HUDEP-2 (cell line): Measurements from ENCODE around the gene TLE5.

Experiments
- DNase-seq, 76 experiments: peaks; one replicate each; lab custom pipeline; 2025; ENCODE audit not compliant: unreplicated experiment in 76 of 76; lab: John Stamatoyannopoulos, UW

Gene TLE5

GRCh38 chr19:3096902-3097326, 34.6 kb upstream of the TLE5 start:
- no peak for DNase-seq

- DNase-seq: no peak
These were observed 34.1 kb upstream of the TLE5 start for GRCh38 chr19:3096267-3096901.

- DNase-seq: peak in 1 of 76 experiments; percentile 22
These were observed 33.3 kb upstream of the TLE5 start for GRCh38 chr19:3095441-3096191.

DNA sequence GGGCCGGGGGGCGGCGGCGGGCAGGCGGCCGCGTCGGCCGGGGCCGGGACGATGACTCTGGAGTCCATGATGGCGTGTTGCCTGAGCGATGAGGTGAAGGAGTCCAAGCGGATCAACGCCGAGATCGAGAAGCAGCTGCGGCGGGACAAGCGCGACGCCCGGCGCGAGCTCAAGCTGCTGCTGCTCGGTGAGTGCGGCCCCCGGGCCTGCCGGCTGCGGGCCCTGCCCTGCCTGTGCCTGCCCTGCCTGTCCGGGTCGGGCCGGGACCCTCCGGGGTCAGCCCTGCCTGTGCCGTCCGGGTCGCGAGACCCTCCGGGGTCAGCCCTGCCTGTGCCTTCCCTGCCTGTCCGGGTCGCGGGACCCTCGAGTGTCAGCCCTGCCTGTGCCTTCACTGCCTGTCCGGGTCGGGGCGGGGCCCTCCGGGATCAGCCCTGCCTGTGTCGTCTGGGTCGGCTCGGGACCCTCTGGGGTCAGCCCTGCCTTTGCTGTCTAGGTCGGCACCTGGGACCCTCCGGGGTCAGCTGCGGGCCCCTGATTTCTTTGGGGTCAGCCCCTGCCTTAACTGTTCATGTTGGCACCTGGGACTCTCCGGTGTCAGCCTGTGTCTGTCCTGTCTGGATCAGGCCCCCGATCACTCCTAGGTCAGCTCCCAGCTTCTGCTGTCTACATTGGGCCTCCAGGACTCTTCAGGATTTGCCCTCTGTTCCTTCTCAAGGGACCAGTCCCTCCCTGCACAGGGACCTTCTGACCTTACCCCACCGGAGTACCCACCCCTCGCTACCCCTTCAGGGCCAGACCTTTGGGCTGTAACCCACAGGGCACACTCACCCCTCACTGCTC, 32.5 kb upstream of the TLE5 start:
- peak in 30 of 76 experiments; percentile 8 to 75 (median 32) for DNase-seq

GRCh38 chr19:3089299-3089855, 27.1 kb upstream of the TLE5 start:
- peak in 32 of 76 experiments; percentile 6 to 69 (median 33) for DNase-seq

GRCh38 chr19:3087769-3088168, 25.5 kb upstream of the TLE5 start:
- no peak for DNase-seq

GRCh38 chr19:3084943-3085342, 22.6 kb upstream of the TLE5 start:
- DNase-seq: no peak

- no peak for DNase-seq
These were observed 21.7 kb upstream of the TLE5 start for GRCh38 chr19:3083964-3084363.

DNA sequence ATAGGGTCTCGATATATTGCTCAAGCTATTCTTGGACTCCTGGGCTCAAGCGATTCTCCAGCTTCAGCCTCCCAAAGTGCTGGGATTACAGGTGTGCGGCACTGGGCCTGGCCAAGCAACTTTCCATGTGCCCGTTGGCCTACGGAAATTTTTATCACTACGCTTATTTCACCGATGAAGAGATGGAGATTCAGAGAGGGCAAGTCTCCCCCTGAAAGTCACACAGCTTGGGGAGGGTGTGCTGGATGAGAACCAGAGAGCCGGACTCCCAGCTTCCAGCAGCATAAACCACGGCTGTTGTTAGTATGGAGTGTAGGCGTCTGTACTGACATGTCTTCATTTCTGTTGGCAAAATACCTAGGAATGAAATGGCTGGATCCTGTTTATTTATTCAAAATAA, 20.0 kb upstream of the TLE5 start:
- DNase-seq: no peak

GRCh38 chr19:3080286-3080685, 18.0 kb upstream of the TLE5 start:
- DNase-seq: no peak

DNA sequence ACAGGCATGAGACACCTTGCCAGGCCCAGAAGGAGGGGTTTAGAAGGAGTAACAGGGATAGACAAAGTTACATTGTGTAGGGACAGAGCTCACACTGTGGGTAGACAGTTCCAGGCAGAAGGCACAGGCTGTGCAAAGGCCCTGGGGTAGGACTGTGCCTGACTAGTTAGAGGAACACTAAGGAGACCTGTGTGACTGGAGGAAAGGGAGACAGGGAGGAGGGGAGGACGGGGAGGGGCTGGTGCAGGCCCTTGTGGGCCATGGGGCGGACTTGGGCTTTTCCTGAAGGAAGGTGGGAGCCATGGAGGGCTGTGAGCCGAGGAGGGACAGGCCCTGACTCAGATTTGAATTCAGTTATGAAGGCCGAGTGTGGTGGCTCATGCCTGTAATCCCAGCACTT, 17.3 kb upstream of the TLE5 start:
- no peak for DNase-seq

DNA sequence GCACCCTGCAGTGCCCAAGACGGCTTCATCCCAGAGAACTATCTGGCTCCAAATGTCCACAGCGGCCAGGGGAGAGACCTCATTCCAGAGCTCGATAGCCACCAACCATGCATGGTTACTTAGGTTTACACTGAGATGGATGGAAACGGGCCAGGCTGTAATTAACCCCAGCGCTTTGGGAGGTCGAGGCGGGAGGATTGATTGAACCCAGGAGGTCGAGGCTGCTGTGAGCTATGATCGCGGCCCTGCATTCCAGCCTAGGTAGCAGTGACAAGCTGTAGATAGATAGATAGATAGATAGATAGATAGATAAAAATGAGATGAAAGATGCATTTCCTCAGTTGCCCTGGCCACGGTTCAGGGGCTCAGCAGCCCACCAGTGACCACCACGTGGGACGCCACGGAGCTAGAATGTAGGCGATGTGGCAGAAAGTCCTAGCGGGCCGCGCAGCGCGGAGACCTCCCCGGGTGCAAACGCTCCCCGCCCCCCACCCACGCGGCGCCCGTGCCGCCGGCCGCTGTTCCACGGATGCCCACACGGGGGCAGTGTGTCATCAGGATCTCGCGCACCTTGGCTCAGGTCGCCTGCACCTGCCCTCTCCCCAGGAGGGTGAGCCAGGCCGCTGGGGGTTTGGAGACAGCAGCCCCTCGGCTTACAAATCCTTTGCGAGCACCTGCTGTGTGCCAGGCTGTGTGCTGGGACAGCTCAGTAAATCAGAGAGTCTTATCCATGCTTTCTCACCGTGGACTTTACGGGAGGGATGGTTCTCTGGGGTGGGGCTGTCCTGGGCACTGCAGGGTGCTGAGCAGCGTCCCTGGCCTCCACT, 13.5 kb upstream of the TLE5 start:
- DNase-seq: peak in 40 of 76 experiments; percentile 16 to 74 (median 40)

DNA sequence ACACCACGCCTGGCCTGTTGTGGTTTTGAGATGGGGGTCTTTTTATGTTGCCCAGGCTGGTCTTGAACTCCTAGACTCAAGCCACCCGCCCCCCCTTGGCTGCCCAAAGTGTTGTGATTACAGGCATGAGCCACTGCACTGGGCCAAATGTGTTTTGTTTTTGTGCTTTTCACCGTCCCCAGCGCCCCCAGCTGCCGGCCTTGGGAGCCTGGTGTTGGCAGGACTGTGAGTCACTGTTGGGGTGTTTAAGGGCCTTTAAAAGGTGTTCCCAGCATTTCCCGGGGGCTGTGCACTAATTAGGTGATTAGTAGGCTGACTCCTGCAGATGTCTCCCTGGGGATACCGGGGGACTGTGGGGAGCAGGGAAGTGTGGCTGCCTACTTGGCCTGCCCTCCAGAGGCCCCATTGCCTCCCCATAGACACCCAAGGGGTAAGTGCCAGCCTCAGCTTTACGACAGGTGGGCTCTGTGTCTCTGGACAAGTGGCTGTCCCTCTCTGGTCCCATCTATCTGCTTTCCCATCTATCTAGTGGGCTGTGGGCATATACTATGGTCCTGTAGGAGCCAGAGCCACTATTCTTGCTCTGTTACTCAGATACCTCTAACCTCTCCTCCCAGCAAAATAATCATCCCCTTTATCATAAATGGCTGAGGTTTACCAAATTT, 11.8 kb upstream of the TLE5 start:
- peak in 7 of 76 experiments; percentile 10 to 53 (median 15) for DNase-seq

DNA sequence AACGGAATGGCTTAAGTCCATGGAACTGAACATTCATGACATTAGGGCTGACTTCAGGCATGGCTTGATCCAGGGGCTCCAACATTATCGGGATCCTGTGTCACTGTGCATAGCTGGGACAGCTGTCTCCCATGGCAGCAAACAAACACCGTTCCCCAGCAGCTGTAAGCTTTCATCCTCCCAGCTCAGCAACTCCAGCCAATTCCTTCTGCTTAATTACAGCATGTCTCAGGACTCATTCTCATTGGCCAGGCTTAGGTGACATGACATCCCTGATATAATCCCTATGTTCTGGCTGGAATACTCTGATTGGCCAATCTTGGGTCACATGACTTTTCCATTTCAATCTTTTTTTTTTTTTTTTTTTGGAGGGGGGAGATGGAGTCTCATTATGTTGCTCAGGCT, 10.9 kb upstream of the TLE5 start:
- peak in 3 of 76 experiments; percentile 13 to 16 (median 13) for DNase-seq

DNA sequence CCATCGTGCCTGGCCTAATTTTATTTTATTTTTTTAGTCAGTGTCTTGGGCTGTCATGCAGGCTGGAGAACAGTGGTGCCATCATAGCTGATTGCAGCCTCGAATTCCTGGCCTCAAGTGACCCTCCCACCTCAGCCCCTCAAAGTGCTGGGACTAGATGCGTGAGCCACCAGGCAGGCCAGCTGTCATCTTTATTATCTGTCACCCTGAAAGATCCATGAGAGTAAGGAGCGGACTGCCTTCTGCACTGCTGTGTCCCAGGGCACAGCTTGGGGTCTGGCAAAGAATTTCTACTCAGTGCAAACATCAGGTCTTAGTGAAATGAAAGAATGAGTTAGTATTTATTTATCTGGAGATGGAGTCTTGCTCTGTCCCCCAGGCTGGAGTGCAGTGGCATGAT, 9.5 kb upstream of the TLE5 start:
- DNase-seq: no peak

GRCh38 chr19:3068071-3068470, 5.8 kb upstream of the TLE5 start:
- no peak for DNase-seq

GRCh38 chr19:3067563-3067962, 5.3 kb upstream of the TLE5 start:
- DNase-seq: no peak

GRCh38 chr19:3066482-3067049, 4.3 kb upstream of the TLE5 start:
- no peak for DNase-seq

- no peak for DNase-seq
These were observed 3.5 kb upstream of the TLE5 start for GRCh38 chr19:3065675-3066357.
